NB4 (cell line): ENCODE results near the gene RAET1L.
A peak's percentile ranks its signal among the peaks of the same experiment; 100 is the strongest.
"Not testable (repeated sequence)": the region's sequence is repeated elsewhere in the genome, so short reads cannot be mapped to it uniquely, and the experiment has no call there.

Source experiments
- DNase-seq: peaks from one replicate; pipeline ENCODE4 v3.0.0; 2010; ENCODE audit warnings: low read depth
- H3K4me3 ChIP-seq: one replicate; pipeline ENCODE4 v1.5.1; 2011; ENCODE audit warnings: mild to moderate bottlenecking, low read depth, low read length, moderate library complexity
- CTCF ChIP-seq: IDR thresholded peaks from one replicate; pipeline ENCODE4 v1.5.1; 2012; ENCODE audit warnings: low read depth, low read length
- MYC ChIP-seq: IDR thresholded peaks from 2 replicates; pipeline ENCODE4 v1.6.1; 2011; ENCODE audit warnings: low read depth, low read length
- POLR2A ChIP-seq: IDR thresholded peaks from 2 replicates; pipeline ENCODE4 v1.6.1; 2011; ENCODE audit warnings: mild to moderate bottlenecking; ENCODE audit not compliant: insufficient read length; ENCODE audit errors: extremely low read depth
- TF ChIP-seq, protein P1 (sequence below): IDR thresholded peaks from 2 replicates; pipeline ENCODE4 v1.6.1; 2011; ENCODE audit warnings: low read depth, low read length

Gene RAET1L

DNA sequence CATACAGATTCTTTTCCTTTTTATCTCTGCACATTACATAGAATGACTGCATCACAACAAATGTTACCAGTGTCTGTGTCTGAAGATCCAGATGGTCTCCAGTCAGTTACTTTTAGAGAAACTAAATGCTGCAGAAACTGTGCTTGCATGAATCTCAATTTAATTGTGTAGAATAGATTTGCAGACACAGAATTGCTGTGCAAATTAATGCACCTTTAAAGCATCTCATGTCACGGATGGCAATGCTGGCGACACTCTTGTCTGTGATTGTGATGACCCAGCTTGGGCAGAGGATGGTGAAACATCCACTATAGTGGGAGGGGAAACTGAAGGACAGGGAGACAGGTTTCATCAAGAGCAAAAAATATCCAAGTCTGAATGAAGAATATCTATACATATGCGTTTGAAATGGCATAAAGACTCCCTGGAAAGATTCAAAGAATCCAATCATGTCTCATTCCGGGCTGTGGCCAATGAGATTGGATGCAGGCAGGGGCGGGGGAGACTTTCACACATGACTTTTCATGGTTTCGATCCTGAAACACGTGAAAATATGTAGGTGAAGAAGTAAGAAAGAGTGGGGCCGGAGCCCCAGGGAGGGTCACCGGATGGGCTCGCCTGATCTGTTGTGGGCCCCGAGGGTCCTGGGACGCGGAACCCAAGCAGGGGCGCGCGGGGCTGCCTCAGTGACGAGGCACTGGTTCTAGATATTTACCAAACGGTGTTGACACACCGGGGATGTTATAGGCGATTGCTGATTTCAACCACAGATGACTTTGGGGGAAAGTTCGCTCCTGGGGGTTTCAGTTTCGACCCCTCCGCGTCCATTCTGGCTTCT is 11.3 kb downstream of the RAET1L start:
- not testable (repeated sequence) for H3K4me3 ChIP-seq, DNase-seq

GRCh38 chr6:150012846-150013784 is 12.2 kb downstream of the RAET1L start:
- not testable (repeated sequence) for H3K4me3 ChIP-seq, DNase-seq

- TF ChIP-seq, protein P1, sequence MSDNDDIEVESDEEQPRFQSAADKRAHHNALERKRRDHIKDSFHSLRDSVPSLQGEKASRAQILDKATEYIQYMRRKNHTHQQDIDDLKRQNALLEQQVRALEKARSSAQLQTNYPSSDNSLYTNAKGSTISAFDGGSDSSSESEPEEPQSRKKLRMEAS, result no peak
- TF ChIP-seq MYC (no peak), CTCF (no peak)
- no peak overlapping the region for H3K4me3 ChIP-seq
- peak; percentile 17 for DNase-seq
Observed at GRCh38 chr6:150008588-150008987, 16.7 kb downstream of the RAET1L start.

DNA sequence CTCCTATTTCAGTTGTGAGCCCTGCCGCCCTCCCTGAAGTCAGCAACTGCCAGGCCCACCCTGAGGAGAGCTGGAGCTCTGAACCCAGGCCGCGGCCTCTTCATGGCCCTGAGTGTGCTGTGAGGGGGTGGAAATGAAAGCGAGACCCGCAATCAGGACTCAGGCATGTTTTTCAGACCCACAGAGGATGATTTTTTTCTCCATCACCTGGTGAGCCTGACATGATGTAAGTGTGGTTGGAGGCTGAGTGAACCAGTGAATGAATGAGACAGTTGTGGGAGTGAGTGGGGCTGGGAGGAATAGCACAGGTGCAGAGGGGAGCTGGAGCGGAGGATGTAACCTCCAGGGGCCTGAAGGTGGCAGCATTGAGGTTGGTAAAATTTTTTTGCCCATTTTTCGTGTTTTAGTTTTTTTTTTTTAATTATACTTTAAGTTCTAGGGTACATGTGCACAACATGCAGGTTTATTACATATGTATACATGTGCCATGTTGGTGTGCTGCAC is 18.3 kb downstream of the RAET1L start:
- peak; percentile 28 for DNase-seq
- TF ChIP-seq CTCF, result peak; percentile 60
- TF ChIP-seq MYC, result no peak
- TF ChIP-seq, protein P1, result no peak
- TF ChIP-seq POLR2A, result no peak
- no peak overlapping the region for H3K4me3 ChIP-seq

DNA sequence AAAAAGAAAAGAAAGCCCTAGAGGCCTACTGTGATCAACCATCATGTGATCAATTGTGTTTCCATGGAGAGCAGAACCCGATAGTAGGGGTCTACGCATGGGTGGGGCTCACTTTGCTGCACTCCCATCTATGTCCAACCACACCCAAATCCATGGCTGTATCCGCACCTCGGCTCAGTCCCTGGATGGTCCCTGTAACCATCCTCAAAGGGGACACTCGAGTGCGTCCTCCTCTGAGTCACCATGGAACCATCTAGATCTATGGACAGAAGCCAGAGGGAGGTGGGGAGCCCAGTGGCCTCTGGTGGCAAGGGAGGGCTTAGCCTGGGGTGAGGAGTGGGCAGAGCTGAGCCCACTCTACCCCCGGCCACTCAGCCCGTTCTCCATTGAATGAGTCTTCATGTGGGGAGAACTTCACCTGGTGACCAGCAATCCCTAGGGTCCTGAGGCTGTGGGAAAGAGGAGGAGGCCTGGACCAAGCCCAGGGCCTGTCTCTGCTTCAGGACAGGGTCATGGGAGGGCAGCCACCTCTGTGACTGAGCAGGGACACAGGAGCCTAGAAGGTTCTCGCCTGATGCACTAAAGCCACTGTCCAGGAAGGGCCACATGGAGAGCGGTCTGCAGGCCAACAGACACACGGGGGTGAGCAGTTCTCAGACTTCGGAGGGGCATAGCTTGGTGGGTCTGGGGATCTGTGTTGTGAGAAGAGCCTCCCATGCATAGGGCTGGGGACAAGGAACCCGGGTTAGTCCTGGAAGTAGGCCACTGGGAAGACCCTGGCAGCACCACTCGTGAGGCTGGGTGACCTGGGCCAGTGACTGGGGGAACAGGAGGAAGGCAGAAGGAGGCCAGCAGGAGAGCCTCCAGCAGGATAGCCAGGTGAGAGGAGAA is 19.3 kb downstream of the RAET1L start:
- H3K4me3 ChIP-seq, result no peak overlapping the region
- DNase-seq, result no peak
- TF ChIP-seq MYC, result no peak
- no peak for TF ChIP-seq POLR2A
- no peak for TF ChIP-seq CTCF
- TF ChIP-seq, protein P1, result no peak

DNA sequence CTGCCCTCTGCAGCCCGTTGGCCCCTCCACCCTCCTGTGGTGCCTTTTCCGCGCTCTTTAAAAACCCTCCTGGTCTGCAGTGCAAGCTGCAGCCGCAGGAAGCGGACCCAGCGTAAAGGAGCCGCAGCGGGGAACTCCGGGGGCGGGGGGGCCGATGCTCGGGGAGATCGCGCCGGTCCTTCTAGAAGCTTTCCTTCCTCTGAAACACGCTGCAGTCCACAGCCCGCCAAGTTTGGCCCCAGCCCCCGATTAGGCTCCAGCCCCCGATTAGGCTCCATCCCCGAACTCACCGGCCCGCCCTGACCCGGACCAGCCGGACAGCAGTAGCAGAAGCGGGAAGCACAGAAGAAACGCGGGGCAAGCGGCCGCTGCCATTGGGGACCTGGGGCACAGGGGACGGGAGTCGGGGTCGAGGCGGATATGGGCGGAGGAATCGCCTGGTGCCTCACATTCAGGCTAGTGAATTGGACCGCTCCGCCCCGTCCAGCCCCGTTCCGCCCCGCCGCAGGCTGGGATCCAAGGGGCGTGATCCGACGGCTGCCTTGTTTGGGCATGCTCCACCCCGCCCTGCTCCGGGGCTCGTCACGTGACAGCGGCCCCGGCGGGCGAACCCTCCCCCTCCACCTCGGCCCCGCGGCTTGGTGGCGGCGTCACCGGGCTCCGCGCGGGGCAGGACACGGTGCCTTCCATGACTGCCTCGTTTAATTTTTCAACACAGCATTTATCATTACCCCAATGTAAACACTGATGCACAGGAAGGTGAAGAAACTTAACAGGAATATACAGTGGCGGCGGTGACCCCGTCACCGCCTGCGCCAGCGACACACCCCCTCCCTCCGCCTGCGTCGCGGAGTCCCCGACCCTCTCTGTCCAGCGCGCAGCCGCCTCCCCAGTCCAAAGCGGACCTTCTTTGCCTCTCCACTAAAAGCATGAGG is 20.3 kb downstream of the RAET1L start:
- TF ChIP-seq MYC (no peak), CTCF (no peak), POLR2A (peak; percentile 52)
- TF ChIP-seq, protein P1, result peak; percentile 78
- peak; percentile 91 for DNase-seq

More for the DNA sequence above, 20.3 kb downstream of the RAET1L start:
- H3K4me3 ChIP-seq, result peak overlapping the region; percentile 37
